ENCODE results near the gene NTM. TPM values are rescaled to one million over a fixed set of nuclear protein-coding genes. Genes with fewer than 3 reads are reported as not detected.
"Not testable (repeated sequence)": the region's sequence is repeated elsewhere in the genome, so short reads cannot be mapped to it uniquely, and the experiment has no call there.

Gene NTM
- total and polyA plus RNA-seq, 7 donors: 0.07 to 1.1 (median 0.22) TPM; not detected in 2

DNA sequence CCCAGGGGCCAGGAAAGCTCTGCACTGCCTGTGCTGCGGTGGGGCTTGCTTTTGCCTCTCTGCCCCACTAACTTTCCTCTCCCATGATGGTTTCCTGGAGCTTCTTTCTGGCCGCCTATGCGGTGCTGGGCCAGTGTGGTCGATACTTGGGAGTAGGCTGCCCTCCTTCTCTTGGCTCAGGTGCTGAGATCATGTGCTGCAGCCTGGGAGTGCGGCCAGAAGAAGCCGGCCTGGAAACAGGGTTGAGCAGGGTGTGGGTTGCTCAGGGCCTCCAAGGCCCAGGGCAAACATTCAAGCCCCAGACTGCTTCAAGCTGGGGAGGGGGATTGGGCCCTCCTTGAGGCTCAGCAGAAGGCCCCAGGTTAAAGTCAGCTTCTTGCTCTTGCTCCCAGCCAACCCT lies 125.0 kb downstream of the NTM start:
- TF ChIP-seq, protein P1, sequence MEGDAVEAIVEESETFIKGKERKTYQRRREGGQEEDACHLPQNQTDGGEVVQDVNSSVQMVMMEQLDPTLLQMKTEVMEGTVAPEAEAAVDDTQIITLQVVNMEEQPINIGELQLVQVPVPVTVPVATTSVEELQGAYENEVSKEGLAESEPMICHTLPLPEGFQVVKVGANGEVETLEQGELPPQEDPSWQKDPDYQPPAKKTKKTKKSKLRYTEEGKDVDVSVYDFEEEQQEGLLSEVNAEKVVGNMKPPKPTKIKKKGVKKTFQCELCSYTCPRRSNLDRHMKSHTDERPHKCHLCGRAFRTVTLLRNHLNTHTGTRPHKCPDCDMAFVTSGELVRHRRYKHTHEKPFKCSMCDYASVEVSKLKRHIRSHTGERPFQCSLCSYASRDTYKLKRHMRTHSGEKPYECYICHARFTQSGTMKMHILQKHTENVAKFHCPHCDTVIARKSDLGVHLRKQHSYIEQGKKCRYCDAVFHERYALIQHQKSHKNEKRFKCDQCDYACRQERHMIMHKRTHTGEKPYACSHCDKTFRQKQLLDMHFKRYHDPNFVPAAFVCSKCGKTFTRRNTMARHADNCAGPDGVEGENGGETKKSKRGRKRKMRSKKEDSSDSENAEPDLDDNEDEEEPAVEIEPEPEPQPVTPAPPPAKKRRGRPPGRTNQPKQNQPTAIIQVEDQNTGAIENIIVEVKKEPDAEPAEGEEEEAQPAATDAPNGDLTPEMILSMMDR (IDR thresholded peaks at IDR 0.05): no peak
- H3K4me1 ChIP-seq: no peaks in the 10 kb centered on the region
- DNase-seq (peak; percentile 47 to 71), ATAC-seq (peak; percentile 66 to 87 (median 72))
- intact Hi-C loops (cut with DNase I): loop anchor here in 1 of 2 donors (10.0 kb wide), 1 partner anchor 159 kb away; no protein-coding TSS in a partner anchor
- no peaks in the 10 kb centered on the region for H3K27me3 ChIP-seq (ENCODE audit: insufficient read depth in 3 of 3, low read length in 2 of 3)
- WGBS, 3 donors: 28 to 40% (median 34%) methylated on average over 6 of the region's 6 CpGs
- H3K4me3 ChIP-seq: no peak overlapping the region
- H3K36me3 ChIP-seq (ENCODE audit: insufficient read depth in 1 of 2, low read depth in 1 of 2): no peaks in the 10 kb centered on the region
- H3K9me3 ChIP-seq: no peaks in the 10 kb centered on the region
- H3K27ac ChIP-seq: no peak overlapping the region

DNA sequence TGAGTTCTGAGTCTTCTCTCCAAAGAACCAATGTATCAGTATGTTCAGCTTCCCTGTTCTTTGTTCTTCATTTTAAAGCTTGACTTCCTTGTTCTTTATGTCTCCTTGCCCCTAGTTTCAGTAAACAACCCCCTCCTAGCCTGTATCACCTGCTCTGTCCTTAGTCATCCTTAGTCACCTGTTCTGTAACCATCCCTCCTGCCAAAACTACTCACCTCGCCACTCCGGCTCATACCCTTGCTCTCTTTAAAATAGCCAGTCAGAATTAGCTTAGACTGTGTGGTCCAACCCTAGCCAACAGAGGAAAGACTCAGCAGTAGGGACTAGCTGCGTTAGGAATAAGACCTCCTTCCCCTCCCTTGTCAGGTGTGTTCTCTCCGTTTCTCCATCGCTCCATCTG lies 127.3 kb downstream of the NTM start:
- not testable (repeated sequence) for H3K36me3 ChIP-seq (ENCODE audit: insufficient read depth in 1 of 2, low read depth in 1 of 2); DNase-seq; ATAC-seq; H3K27ac ChIP-seq; H3K4me1 ChIP-seq; H3K27me3 ChIP-seq (ENCODE audit: insufficient read depth in 3 of 3, low read length in 2 of 3); H3K9me3 ChIP-seq; H3K4me3 ChIP-seq
- whole genome bisulfite sequencing, 3 donors: 89 to 94% (median 91%) methylated on average over 5 of the region's 5 CpGs
- intact Hi-C loops (cut with DNase I): loop anchor here in 1 of 2 donors (10.0 kb wide), 1 partner anchor 157 kb away; no protein-coding TSS in a partner anchor

DNA sequence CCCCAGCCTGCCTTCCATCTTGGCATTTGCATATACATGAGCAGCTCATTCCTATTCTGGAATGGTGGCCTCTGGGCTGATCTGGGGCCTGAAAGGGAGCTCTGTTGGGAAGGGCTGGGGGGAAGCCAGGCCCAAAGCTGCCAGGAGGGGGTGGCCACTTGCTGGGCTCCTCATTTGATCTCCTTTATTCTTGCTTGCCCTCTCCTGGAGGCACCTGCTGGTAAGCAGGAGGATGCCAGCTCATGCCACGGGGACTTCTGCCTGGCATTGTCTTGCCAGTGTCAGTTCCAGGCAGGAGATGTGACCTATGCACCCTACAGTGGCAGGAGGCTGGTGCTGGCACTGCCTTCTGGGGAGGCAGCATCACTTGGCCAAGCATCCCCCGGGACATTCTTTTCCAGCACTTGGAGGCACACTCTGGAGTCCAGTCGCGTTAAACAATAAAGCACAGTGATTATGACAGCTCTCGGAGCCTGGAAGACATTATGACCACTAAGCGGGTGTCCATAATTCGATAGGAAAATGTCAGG lies 128.3 kb downstream of the NTM start:
- Histone ChIP-seq H3K27ac (no peak overlapping the region), H3K9me3 (no peaks in the 10 kb centered on the region), H3K27me3 (ENCODE audit: insufficient read depth in 3 of 3, low read length in 2 of 3) (no peaks in the 10 kb centered on the region), H3K4me1 (no peaks in the 10 kb centered on the region), H3K36me3 (ENCODE audit: insufficient read depth in 1 of 2, low read depth in 1 of 2) (no peaks in the 10 kb centered on the region), H3K4me3 (no peak overlapping the region)
- TF ChIP-seq, protein P1 (IDR thresholded peaks at IDR 0.05): no peak
- ATAC-seq (no peak), DNase-seq (no peak)
- intact Hi-C loops (cut with DNase I): loop anchor here in 1 of 2 donors (10.0 kb wide), 1 partner anchor 156 kb away; no protein-coding TSS in a partner anchor
- WGBS, 3 donors: 48 to 63% (median 51%) methylated on average over 7 of the region's 7 CpGs

DNA sequence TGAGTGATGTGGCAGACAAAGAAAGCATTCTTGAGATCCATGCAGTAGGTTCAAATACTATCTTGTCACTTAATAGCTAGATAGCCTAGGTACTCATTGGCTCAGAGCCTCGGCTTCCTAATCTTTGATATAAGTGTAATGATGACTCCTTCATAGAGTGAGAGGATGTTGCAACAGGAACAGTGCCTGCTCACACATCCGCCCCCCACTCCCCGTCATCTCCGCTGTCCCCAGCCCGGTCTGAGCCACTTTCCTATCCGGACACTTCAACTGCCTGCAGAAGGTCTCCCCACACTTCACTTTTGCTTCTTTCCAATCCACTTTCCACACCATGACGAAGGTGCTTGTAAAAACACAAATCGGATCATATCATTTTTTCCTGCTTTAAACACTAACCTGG lies 128.8 kb downstream of the NTM start:
- Histone ChIP-seq H3K36me3 (ENCODE audit: insufficient read depth in 1 of 2, low read depth in 1 of 2) (no peaks in the 10 kb centered on the region), H3K4me1 (no peaks in the 10 kb centered on the region), H3K4me3 (no peak overlapping the region), H3K27ac (no peak overlapping the region), H3K9me3 (no peaks in the 10 kb centered on the region), H3K27me3 (ENCODE audit: insufficient read depth in 3 of 3, low read length in 2 of 3) (no peaks in the 10 kb centered on the region)
- intact Hi-C loops (cut with DNase I): loop anchor here in 1 of 2 donors (10.0 kb wide), 1 partner anchor 156 kb away; no protein-coding TSS in a partner anchor
- no peak for DNase-seq
- WGBS, 3 donors: 82 to 90% (median 85%) methylated on average over 8 of the region's 8 CpGs
- no peak for ATAC-seq
- TF ChIP-seq, protein P1 (IDR thresholded peaks at IDR 0.05): no peak

DNA sequence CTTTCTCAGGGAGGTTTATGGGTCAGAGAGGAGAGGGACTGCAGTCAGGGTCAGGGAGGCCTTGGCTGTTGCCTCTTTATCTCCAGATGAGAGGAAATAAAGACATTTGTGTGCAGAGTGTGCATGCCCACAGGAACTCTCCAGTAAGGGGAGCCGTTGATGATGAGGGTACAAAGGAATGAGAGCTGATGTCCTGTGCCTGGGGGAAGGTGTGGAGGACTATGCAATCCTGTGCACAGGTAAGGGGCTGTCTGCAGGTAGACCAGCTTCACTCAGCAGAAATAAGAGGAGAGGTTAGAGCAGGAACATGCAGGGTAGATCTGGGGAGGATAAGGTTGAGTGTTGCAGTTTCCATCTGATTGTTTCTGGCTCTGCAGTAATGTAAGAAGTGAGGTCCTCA lies 132.6 kb downstream of the NTM start:
- Histone ChIP-seq H3K27ac (no peak overlapping the region), H3K27me3 (ENCODE audit: insufficient read depth in 3 of 3, low read length in 2 of 3) (no peaks in the 10 kb centered on the region), H3K4me3 (no peak overlapping the region), H3K4me1 (peaks cover 8% of the 10 kb centered on the region), H3K9me3 (no peaks in the 10 kb centered on the region), H3K36me3 (ENCODE audit: insufficient read depth in 1 of 2, low read depth in 1 of 2) (no peaks in the 10 kb centered on the region)
- ATAC-seq: no peak
- TF ChIP-seq, protein P1 (IDR thresholded peaks at IDR 0.05): no peak
- 31 to 52% (median 47%) methylated on average over 1 of the region's 1 CpG for WGBS, 3 donors
- intact Hi-C loops (cut with DNase I): no loop called here
- DNase-seq: no peak

Measured in psoas muscle (tissue), 8 donors.